ENCODE measurements around the gene CPM.

The CPM gene

GRCh38 chr12:68932961-68933893 is at the start of gene CPM:
CPM (minus strand) TSS chr12:68933171; CDS start chr12:68932837, 334 bp downstream.
- DNase-seq (ENCODE audit: low spot score): peak; percentile 56

- no peak for DNase-seq (ENCODE audit: low spot score)
Measured at GRCh38 chr12:68981516-68981915, 48.5 kb upstream of the CPM start.

- no peak for DNase-seq (ENCODE audit: low spot score)
Measured at GRCh38 chr12:68980476-68981212, 47.7 kb upstream of the CPM start.

- DNase-seq (ENCODE audit: low spot score): no peak
Measured at GRCh38 chr12:68978678-68979077, 45.7 kb upstream of the CPM start.

DNA sequence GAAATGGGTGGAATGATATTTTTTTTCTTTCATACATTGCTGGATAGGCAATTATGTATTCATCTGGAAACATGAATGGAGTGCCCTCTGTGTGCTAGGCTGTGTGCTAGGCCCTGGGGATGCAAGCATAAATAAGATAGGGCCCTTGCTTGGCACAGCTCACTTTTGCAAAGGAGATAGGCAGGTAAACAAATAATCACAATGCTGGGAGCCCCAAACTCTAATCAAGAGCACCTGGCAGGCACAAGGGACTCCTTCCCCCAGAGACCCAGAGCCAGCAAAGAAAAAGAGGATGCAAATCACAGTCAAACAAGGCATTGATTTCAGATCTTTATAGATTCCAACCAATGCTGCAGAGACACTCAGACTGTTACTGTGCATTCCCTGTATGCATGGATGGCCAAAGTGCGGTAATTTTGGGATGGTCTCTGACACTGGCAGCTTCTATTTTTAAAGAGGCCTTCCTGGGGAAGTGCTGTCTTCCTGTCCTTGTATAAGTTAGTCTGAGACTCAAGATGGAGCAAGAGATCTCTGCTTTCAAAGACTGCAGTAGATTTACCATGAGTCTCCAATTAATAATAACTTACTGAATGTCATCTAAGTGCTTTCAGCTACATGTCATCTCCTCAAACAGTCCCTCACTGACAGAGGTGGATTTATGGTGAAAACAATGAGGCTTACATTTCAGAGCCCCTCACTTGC is 45.1 kb upstream of the CPM start:
- no peak for DNase-seq (ENCODE audit: low spot score)

- no peak for DNase-seq (ENCODE audit: low spot score)
Measured at GRCh38 chr12:68977335-68977734, 44.4 kb upstream of the CPM start.

DNA sequence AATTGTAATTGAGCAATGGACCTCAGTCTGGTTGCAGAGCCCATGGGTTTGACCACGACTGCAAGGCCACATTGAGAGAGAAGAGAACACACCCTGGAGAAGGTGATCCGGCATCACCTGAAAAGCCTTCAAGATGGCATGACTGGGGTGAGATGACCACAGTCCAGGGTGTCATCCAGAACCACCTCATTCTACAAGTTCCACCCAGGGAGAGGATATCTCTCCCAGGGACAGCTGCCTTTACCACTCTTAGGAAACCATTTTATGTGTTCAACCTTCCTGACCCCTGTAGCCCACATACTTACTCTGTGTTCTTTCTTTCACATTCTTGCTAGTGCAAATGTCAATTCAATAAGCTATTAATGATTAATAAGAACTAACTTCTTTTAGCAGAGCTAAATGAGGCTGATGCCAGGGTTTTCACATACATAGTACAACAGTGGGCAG is 43.4 kb upstream of the CPM start:
- no peak for DNase-seq (ENCODE audit: low spot score)

- no peak for DNase-seq (ENCODE audit: low spot score)
Measured at GRCh38 chr12:68975811-68976210, 42.8 kb upstream of the CPM start.

DNA sequence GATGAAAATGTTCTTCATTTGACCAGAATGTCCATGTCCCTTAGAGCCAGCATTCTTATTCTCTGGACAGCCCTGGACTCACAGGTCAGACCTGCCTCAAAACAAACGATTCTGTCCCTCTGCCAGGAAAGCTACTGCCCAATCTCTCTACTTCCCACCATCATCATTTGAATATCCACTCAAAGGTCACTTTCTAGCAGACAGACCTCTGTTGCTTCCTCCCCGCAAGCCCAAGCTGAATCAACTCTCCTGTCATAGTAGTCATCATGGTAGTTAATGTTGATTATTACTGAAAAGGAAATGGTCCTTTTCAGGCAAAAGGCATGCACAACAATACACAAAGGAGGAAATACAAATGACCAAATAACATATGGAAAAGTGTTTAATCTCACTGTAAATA is 39.6 kb upstream of the CPM start:
- no peak for DNase-seq (ENCODE audit: low spot score)

GRCh38 chr12:68971404-68971803 is 38.4 kb upstream of the CPM start:
- DNase-seq (ENCODE audit: low spot score): no peak

DNA sequence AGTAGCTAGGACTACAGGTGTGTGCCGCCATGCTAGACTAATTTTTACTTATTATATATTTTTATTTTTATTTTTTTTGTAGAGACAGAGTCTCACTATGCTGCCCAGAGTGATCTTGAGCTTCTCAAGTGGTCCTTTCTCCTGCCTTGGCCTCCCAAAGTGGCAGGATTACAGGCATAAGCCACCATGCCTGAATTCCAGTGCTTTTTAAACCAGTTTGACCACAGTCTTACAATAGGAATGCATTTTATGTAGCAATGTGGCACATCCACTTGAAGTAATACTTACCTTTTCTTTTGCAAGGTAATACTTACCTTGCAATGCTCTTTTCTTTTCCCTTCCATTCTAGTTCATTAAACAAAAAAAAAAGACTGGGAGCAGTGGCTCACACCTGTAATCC is 38.0 kb upstream of the CPM start:
- DNase-seq (ENCODE audit: low spot score): no peak

- no peak for DNase-seq (ENCODE audit: low spot score)
Measured at GRCh38 chr12:68970306-68970705, 37.3 kb upstream of the CPM start.

- DNase-seq (ENCODE audit: low spot score): no peak
Measured at GRCh38 chr12:68967046-68967445, 34.1 kb upstream of the CPM start.

GRCh38 chr12:68963856-68964745 is 31.1 kb upstream of the CPM start:
- DNase-seq (ENCODE audit: low spot score): no peak

DNA sequence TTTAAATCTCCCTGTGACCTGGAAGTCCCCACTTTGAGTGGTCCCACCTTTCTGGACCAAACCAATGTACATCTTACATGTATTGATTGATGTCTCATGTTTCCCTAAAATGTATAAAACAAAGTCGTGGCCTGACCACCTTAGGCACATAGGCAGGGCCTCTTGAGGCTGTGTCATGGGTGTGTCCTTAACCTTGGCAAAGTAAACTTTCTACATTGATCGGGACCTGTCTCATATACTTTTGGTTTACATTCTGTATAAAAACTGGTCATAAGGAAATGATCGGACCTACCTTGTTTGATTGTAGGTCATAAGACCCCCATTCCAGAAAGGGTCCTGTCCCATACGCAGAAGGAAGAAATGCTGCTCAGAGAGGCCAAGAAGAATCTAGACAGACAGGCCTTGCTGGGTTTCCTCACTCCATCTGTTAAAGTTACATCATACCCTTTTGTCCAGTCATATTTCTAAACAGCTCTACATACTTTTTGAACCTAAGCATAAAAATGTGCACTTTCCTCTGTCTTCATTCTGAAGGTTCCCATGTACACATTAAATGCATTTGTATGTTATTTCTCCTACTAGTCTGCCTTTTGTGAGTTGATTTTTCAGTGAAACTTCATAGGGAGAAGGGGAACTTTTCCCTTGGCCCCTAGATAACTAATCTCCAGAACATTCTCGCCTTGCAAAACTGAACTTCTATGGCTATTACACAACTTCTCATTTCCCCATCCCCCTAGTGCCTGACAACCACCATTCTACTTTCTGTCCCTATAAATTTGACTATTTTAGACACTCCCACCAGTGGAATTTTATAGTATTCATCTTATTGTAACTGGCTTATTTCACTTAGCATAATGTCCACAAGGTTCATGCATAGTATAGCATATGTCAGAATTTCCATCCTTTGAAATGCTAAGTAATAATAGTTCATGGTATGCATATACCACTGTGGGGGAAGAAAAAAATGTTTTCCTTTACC is 30.2 kb upstream of the CPM start:
- DNase-seq (ENCODE audit: low spot score): no peak

DNA sequence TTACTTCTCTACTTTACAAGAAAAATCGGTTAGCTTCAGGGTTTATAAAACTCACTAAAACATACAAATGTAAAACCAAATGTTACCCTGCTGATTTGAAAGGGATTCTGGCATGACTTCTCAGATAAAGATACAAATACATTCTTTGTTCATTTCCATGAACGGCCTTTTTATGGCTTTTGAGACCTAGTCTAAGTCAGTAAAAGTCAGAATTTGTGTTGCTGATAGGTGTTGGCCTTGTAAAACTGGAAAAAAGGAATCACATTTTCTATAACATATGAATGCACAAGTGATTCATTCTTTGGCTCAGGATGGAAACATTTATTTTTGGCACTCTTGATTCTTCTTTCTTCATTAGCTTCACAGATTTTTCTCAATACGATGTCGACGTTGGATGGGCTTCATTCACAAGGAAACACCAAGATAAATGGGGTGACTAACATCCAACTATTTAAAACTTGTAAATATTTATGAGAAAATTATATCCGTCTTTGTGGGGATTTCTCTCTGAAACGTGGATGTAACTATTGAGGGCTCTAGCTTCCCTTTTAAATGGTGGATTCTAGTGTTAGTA is 27.0 kb upstream of the CPM start:
- DNase-seq (ENCODE audit: low spot score): no peak

DNA sequence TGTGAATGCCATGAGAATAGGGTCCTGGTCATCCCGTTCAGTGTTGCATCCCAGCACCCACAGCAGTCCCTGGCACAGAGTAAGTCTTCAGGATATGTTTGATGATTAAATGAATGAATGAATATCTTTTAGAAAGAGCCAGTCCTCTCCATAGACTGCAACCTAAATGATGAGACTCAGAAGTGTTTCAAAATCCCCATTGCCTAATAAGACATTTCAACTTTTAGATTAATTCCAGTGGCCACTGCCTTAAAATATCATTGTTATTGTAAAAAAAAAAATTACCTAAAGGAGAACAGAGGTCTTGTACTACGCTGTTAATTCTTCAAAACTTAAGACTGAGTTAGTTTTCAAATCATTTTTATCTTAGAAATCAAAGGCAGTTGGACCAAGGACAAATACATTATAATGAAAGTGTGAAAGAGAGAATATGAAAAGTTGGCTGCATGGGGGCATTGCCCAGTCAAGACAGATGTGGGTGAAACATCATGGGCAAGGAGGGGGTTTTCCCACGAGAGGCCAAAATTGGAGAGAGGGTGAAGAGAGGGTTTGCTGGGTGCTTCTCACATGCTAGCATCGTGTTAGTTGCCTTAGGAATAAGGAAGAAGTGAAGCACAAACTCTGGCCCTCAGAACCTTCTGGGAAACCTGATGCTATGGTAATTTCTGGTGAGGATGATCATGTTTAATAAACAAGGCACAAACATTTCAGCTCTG is 26.3 kb upstream of the CPM start:
- DNase-seq (ENCODE audit: low spot score): no peak

DNA sequence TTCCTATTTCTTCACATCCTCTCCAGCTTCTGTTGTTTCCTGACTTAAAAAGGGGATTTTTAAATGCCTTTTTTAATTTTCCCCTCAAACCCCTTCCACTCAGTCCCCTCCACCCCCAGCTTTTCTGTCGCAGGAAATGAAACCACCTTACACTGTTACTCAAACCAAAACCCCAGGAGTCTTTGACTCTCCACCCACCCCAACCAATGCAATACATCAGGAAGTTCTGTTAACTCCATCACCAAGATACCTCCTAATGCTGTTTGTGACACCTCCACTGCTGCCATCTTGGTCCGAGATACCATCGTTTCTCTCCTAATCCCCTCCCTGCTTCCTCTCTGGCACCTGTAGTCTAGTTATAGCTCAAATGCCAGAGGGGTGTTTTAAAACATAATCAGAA is 25.4 kb upstream of the CPM start:
- DNase-seq (ENCODE audit: low spot score): no peak

DNA sequence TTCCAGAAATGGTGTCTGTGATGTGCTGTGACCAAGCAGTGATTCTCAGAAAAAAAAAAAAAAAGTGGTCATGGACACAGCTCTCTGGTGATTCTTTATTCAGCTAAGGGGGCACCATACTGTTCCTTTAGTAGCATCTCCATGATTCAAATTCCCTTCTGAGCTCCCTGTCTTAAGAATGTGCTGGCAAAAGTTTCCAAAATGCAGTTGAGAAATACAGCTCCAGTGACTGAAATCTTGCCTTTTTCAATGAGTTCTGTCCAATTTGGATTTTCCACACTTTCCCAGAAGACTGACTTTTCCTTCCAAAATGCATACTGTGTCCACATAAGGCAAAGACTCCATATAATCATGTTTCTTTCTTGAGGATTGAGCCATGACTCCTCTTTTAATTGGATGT is 24.3 kb upstream of the CPM start:
- no peak for DNase-seq (ENCODE audit: low spot score)

Measured in CD4-positive, alpha-beta T cell treated with Interleukin-6 at 100 ng/mL for 8 hours (primary cell).